KMS-11 (cell line): ENCODE measurements around the gene CHST8.

ENCODE experiments used
- H2AFZ ChIP-seq: fragments of 200-600 bp; sonication (generic); 2 replicates; pipeline ENCODE4 v1.6.1; 2016; ENCODE audit warnings: antibody characterized with exemption, mixed run types, low read depth
- H3K27ac ChIP-seq: fragments of 200-600 bp; sonication (generic); 2 replicates; pipeline ENCODE4 v1.6.1; 2016; ENCODE audit warnings: mild to moderate bottlenecking, mixed run types
- H3K27me3 ChIP-seq: fragments of 200-600 bp; sonication (generic); 2 replicates; pipeline ENCODE4 v1.6.1; 2017; ENCODE audit warnings: mild to moderate bottlenecking, low read depth, mixed run types, moderate library complexity; ENCODE audit not compliant: insufficient read depth
- H3K36me3 ChIP-seq: fragments of 200-600 bp; sonication (generic); 2 replicates; pipeline ENCODE4 v1.6.1; 2017; ENCODE audit warnings: mild to moderate bottlenecking, mixed run types; ENCODE audit not compliant: insufficient read depth
- H3K4me1 ChIP-seq: fragments of 200-600 bp; sonication (generic); 2 replicates; pipeline ENCODE4 v1.6.1; 2016; ENCODE audit warnings: mild to moderate bottlenecking, low read depth, mixed run types; ENCODE audit not compliant: poor library complexity, severe bottlenecking
- H3K4me2 ChIP-seq: fragments of 200-600 bp; sonication (generic); 2 replicates; pipeline ENCODE4 v1.7.0; 2016; ENCODE audit warnings: mild to moderate bottlenecking, mixed run types
- H3K4me3 ChIP-seq: fragments of 200-600 bp; sonication (generic); IDR thresholded peaks from 2 replicates; pipeline ENCODE4 v1.6.1; 2017; ENCODE audit warnings: low read depth, low read length, mixed read lengths; ENCODE audit not compliant: insufficient read depth
- H3K79me2 ChIP-seq: fragments of 200-600 bp; sonication (generic); 2 replicates; pipeline ENCODE4 v1.6.1; 2016; ENCODE audit warnings: low read depth, mixed run types; ENCODE audit not compliant: insufficient read depth
- H3K9ac ChIP-seq: fragments of 200-600 bp; sonication (generic); 2 replicates; pipeline ENCODE4 v1.6.1; 2016; ENCODE audit warnings: mild to moderate bottlenecking, mixed run types
- H4K20me1 ChIP-seq: fragments of 200-600 bp; sonication (generic); 2 replicates; pipeline ENCODE4 v1.6.1; 2016; ENCODE audit warnings: mild to moderate bottlenecking, mixed run types; ENCODE audit not compliant: insufficient read depth
- TF ChIP-seq, protein P1 (sequence below): fragments of 200-600 bp; sonication (generic); conservative IDR thresholded peaks from 2 replicates; pipeline ENCODE4 v1.6.1; 2017; ENCODE audit warnings: low read depth, mild to moderate bottlenecking, antibody characterized with exemption, low read length, moderate library complexity, mixed read lengths

The CHST8 gene

DNA sequence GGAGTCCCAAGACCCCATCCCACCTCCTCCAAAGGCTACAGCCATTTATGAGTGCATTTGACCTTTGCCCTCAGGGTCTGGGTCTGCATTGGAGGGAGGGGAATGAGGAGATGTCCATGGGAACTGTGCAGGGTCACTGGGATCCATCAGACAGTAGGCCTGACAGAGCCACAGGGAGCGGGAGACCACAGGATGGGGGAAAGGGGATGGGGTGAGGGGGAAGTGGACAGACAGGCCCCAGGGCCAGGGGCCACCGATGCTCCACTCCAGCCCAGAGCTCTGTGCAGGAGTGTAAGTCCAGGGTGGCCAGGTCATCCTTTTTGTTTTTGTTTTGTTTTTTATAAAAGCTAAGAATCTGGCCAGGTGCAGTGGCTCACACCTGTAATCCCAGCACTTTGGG lies 82.5 kb downstream of the CHST8 start:
- Histone ChIP-seq H3K4me2 (no peak overlapping the region), H4K20me1 (no peaks in the 10 kb centered on the region), H3K4me3 (no peak overlapping the region), H3K36me3 (no peaks in the 10 kb centered on the region), H2AFZ (no peak overlapping the region), H3K27me3 (no peaks in the 10 kb centered on the region; the same call in 1 of the 2 replicates), H3K27ac (no peak overlapping the region), H3K4me1 (no peaks in the 10 kb centered on the region), H3K9ac (no peak overlapping the region), H3K79me2 (no peaks in the 10 kb centered on the region)
- TF ChIP-seq, protein P1, sequence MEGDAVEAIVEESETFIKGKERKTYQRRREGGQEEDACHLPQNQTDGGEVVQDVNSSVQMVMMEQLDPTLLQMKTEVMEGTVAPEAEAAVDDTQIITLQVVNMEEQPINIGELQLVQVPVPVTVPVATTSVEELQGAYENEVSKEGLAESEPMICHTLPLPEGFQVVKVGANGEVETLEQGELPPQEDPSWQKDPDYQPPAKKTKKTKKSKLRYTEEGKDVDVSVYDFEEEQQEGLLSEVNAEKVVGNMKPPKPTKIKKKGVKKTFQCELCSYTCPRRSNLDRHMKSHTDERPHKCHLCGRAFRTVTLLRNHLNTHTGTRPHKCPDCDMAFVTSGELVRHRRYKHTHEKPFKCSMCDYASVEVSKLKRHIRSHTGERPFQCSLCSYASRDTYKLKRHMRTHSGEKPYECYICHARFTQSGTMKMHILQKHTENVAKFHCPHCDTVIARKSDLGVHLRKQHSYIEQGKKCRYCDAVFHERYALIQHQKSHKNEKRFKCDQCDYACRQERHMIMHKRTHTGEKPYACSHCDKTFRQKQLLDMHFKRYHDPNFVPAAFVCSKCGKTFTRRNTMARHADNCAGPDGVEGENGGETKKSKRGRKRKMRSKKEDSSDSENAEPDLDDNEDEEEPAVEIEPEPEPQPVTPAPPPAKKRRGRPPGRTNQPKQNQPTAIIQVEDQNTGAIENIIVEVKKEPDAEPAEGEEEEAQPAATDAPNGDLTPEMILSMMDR: no peak

DNA sequence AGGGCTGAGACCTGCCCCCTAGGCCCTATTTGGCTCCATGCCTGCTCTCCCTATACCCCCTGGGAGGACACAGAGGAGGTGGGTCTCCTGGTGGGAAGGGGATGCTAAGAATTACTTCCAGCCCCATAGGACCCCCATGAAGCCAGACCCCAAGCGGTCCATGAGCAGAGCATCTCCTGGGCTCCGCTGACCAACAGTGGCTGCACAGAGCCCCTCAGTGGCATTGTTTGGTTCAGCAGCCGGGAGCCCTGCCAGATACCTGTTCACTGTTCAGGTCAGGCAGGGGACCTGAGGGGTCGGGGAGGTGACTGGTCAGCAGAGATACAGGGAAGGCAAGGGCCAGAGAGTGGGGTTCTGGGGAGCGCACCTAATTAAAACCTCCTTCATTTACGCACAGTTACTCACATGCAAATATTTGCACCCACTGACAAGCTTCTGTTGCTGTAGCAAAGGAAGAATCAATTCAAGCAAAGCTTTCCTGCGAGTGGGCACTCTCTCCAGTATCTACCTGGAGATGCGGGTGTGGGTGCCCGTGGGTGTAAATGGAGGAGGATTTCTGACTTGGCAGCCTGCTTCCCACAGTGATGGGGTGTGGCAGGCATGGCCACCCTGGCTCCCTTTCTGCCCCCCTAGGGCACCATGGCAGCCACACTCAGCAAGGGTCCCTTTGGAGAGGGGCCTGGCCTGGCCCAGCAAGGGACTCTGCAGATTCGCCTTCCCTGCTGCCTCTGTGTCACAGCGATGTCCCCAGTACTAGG lies 83.5 kb downstream of the CHST8 start:
- Histone ChIP-seq H3K9ac (no peak overlapping the region), H3K4me3 (no peak overlapping the region), H3K27me3 (no peaks in the 10 kb centered on the region; the same call in 1 of the 2 replicates), H3K36me3 (no peaks in the 10 kb centered on the region), H3K27ac (no peak overlapping the region), H2AFZ (no peak overlapping the region), H4K20me1 (no peaks in the 10 kb centered on the region), H3K4me2 (no peak overlapping the region), H3K79me2 (no peaks in the 10 kb centered on the region), H3K4me1 (no peaks in the 10 kb centered on the region)
- TF ChIP-seq, protein P1: no peak

DNA sequence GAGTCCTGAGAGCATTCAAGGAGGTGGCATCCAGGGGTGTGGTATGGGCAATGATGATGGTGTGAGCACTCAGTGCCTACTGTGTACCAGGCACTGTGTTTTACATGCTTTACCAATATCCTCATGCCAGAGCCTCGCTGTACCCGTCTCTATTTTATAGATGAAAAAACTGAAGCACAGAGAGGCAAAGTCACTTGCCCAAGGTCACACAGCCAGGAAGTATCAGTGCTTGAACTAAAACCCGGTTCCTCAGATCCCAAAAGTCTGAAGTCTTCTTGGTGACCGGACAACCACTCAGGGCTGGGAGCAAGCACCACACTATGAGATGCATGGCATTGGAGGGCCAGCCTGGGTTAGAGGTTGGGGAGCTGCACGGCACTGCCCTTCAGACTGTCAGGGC lies 84.1 kb downstream of the CHST8 start:
- Histone ChIP-seq H3K79me2 (no peaks in the 10 kb centered on the region), H3K36me3 (no peaks in the 10 kb centered on the region), H3K27ac (no peak overlapping the region), H3K4me3 (no peak overlapping the region), H3K27me3 (no peaks in the 10 kb centered on the region; the same call in 1 of the 2 replicates), H2AFZ (no peak overlapping the region), H3K4me1 (no peaks in the 10 kb centered on the region), H3K9ac (no peak overlapping the region), H3K4me2 (no peak overlapping the region), H4K20me1 (no peaks in the 10 kb centered on the region)
- TF ChIP-seq, protein P1: no peak

DNA sequence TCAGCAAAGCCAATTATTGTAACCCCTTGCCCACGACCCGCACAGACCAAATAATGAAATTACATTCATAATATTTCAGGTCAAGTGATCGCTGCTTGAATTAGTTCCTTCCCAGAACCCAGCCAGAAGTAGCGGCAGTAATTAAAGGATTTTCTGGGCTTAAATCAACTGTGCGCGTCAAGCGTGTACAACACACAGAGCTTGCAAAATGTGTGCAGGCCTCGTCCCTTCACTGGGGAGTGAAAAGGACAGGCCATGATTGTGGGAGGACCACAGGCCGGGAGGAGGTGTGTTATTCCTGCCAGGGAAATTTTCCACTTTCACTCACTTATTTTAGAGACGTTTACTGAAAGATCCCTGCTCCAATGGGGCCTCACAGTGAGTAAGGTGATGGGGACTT lies 84.9 kb downstream of the CHST8 start:
- no peak overlapping the region for H3K4me3 ChIP-seq
- no peak overlapping the region for H3K27ac ChIP-seq
- no peak overlapping the region for H2AFZ ChIP-seq
- H3K4me1 ChIP-seq: no peaks in the 10 kb centered on the region
- H4K20me1 ChIP-seq: no peaks in the 10 kb centered on the region
- no peak overlapping the region for H3K4me2 ChIP-seq
- no peak overlapping the region for H3K9ac ChIP-seq
- TF ChIP-seq, protein P1: no peak
- H3K27me3 ChIP-seq: no peaks in the 10 kb centered on the region; the same call in 1 of the 2 replicates
- H3K79me2 ChIP-seq: no peaks in the 10 kb centered on the region
- no peaks in the 10 kb centered on the region for H3K36me3 ChIP-seq
